ENCODE results near the gene SMTN.

SMTN gene

GRCh38 chr22:31133911-31134310, 52.8 kb downstream of the SMTN start:
- no peak for DNase-seq

GRCh38 chr22:31134688-31135087, 53.6 kb downstream of the SMTN start:
- DNase-seq: no peak

- DNase-seq: no peak
Measured at GRCh38 chr22:31135706-31136105, 54.6 kb downstream of the SMTN start.

GRCh38 chr22:31136155-31136554, 55.0 kb downstream of the SMTN start:
- no peak for DNase-seq

GRCh38 chr22:31136711-31137110, 55.6 kb downstream of the SMTN start:
- DNase-seq: no peak

- DNase-seq: no peak
Measured at GRCh38 chr22:31137721-31138120, 56.6 kb downstream of the SMTN start.

GRCh38 chr22:31138126-31138525, 57.0 kb downstream of the SMTN start:
- no peak for DNase-seq

- no peak for DNase-seq
Measured at GRCh38 chr22:31139066-31139465, 57.9 kb downstream of the SMTN start.

- no peak for DNase-seq
Measured at GRCh38 chr22:31139866-31140716, 59.0 kb downstream of the SMTN start, which contains the start of gene PLA2G3. Gene PLA2G3, minus strand, starts transcription at chr22:31140508. Its CDS starts 154 bp downstream, at chr22:31140354.

GRCh38 chr22:31140746-31141145, 59.6 kb downstream of the SMTN start:
- DNase-seq: no peak

GRCh38 chr22:31141551-31141950, 60.4 kb downstream of the SMTN start:
- no peak for DNase-seq

GRCh38 chr22:31142285-31142684, 61.2 kb downstream of the SMTN start:
- DNase-seq: no peak

GRCh38 chr22:31143038-31143437, 61.9 kb downstream of the SMTN start:
- DNase-seq: no peak

GRCh38 chr22:31143537-31143936, 62.4 kb downstream of the SMTN start:
- no peak for DNase-seq

GRCh38 chr22:31144223-31144622, 63.1 kb downstream of the SMTN start:
- DNase-seq: no peak

- no peak for DNase-seq
Measured at GRCh38 chr22:31148488-31148887, 67.4 kb downstream of the SMTN start.

GRCh38 chr22:31148953-31149627, 68.0 kb downstream of the SMTN start:
- DNase-seq: peak; percentile 6

GRCh38 chr22:31150615-31151014, 69.5 kb downstream of the SMTN start:
- no peak for DNase-seq

- DNase-seq: no peak
Measured at GRCh38 chr22:31151872-31152271, 70.8 kb downstream of the SMTN start.

- no peak for DNase-seq
Measured at GRCh38 chr22:31153357-31153756, 72.2 kb downstream of the SMTN start.
